Measurements from ENCODE around the gene NSUN3.

NSUN3 gene

GRCh38 chr3:94061297-94061696 lies 1.6 kb upstream of the NSUN3 start:
- Histone ChIP-seq H3K9me3 (ENCODE audit: insufficient read depth, low read length) (no peaks in the 10 kb centered on the region), H3K4me2 (ENCODE audit: low read depth, low read length, poor library complexity, severe bottlenecking) (no peak overlapping the region), H3K9ac (ENCODE audit: low read length) (no peak overlapping the region), H3K36me3 (ENCODE audit: low read length) (peaks cover 8% of the 10 kb centered on the region; the same call in 1 of the 2 replicates), H3F3A (ENCODE audit: insufficient read depth) (peaks cover 10% of the 10 kb centered on the region; the same call in 1 of the 2 replicates), H3K27me3 (ENCODE audit: low read length) (no peaks in the 10 kb centered on the region), H3K79me2 (ENCODE audit: insufficient read depth, low read length) (peaks cover 31% of the 10 kb centered on the region), H2AFZ (ENCODE audit: low read depth, low read length, severe bottlenecking) (no peak overlapping the region), H3K9me2 (replicated peaks; ENCODE audit: insufficient read depth, low read length) (no peaks in the 10 kb centered on the region), H3K27ac (ENCODE audit: low read depth, low read length) (no peak overlapping the region), H4K20me1 (ENCODE audit: low read depth, low read length) (no peaks in the 10 kb centered on the region), H3K4me3 (ENCODE audit: insufficient read depth, low read length, poor library complexity, severe bottlenecking) (no peak overlapping the region)
- TF ChIP-seq EZH2phosphoT487 (conservative IDR thresholded peaks at IDR 0.05; ENCODE audit: low read length) (no peak), CTCF (IDR thresholded peaks at IDR 0.05; ENCODE audit: insufficient read depth, low read length, poor library complexity, severe bottlenecking) (no peak)

GRCh38 chr3:94063496-94064119 lies 747 bp downstream of the NSUN3 start:
- peak overlapping the region; percentile 32 for H2AFZ ChIP-seq (ENCODE audit: low read depth, low read length, severe bottlenecking)
- H3K4me2 ChIP-seq (ENCODE audit: low read depth, low read length, poor library complexity, severe bottlenecking), result peak overlapping the region; percentile 98
- no peaks in the 10 kb centered on the region for H3K27me3 ChIP-seq (ENCODE audit: low read length)
- peak overlapping the region; percentile 93 for H3K27ac ChIP-seq (ENCODE audit: low read depth, low read length)
- no peak for TF ChIP-seq CTCF (IDR thresholded peaks at IDR 0.05; ENCODE audit: insufficient read depth, low read length, poor library complexity, severe bottlenecking)
- TF ChIP-seq EZH2phosphoT487 (conservative IDR thresholded peaks at IDR 0.05; ENCODE audit: low read length), result no peak
- H3K4me3 ChIP-seq (ENCODE audit: insufficient read depth, low read length, poor library complexity, severe bottlenecking), result peak overlapping the region; percentile 68
- no peaks in the 10 kb centered on the region for H3K9me2 ChIP-seq (replicated peaks; ENCODE audit: insufficient read depth, low read length)
- no peaks in the 10 kb centered on the region for H4K20me1 ChIP-seq (ENCODE audit: low read depth, low read length)
- H3K9ac ChIP-seq (ENCODE audit: low read length), result peak overlapping the region; percentile 76
- peaks cover 10% of the 10 kb centered on the region; the same call in 1 of the 2 replicates for H3F3A ChIP-seq (ENCODE audit: insufficient read depth)
- peaks cover 18% of the 10 kb centered on the region for H3K36me3 ChIP-seq (ENCODE audit: low read length)
- peaks cover 45% of the 10 kb centered on the region for H3K79me2 ChIP-seq (ENCODE audit: insufficient read depth, low read length)
- H3K9me3 ChIP-seq (ENCODE audit: insufficient read depth, low read length), result no peaks in the 10 kb centered on the region

GRCh38 chr3:94064243-94064860 lies 1.5 kb downstream of the NSUN3 start:
- Histone ChIP-seq H3K9me2 (replicated peaks; ENCODE audit: insufficient read depth, low read length) (no peaks in the 10 kb centered on the region), H3K9ac (ENCODE audit: low read length) (peak overlapping the region; percentile 76), H3K27me3 (ENCODE audit: low read length) (no peaks in the 10 kb centered on the region), H3K4me3 (ENCODE audit: insufficient read depth, low read length, poor library complexity, severe bottlenecking) (peak overlapping the region; percentile 68), H3K4me2 (ENCODE audit: low read depth, low read length, poor library complexity, severe bottlenecking) (peak overlapping the region; percentile 98), H3F3A (ENCODE audit: insufficient read depth) (peaks cover 10% of the 10 kb centered on the region; the same call in 1 of the 2 replicates), H2AFZ (ENCODE audit: low read depth, low read length, severe bottlenecking) (no peak overlapping the region), H3K79me2 (ENCODE audit: insufficient read depth, low read length) (peaks cover 46% of the 10 kb centered on the region), H3K27ac (ENCODE audit: low read depth, low read length) (no peak overlapping the region), H4K20me1 (ENCODE audit: low read depth, low read length) (no peaks in the 10 kb centered on the region), H3K36me3 (ENCODE audit: low read length) (peaks cover 18% of the 10 kb centered on the region), H3K9me3 (ENCODE audit: insufficient read depth, low read length) (no peaks in the 10 kb centered on the region)
- TF ChIP-seq CTCF (IDR thresholded peaks at IDR 0.05; ENCODE audit: insufficient read depth, low read length, poor library complexity, severe bottlenecking) (no peak), EZH2phosphoT487 (conservative IDR thresholded peaks at IDR 0.05; ENCODE audit: low read length) (no peak)
